Lower leg skin (tissue), 3 donors: ENCODE data around the gene CSF2.

Experiments used
- POLR2A ChIP-seq, 2 donors: fragments of 450-650 bp; IDR thresholded peaks; one replicate each; pipeline ENCODE4 v1.6.1; 2016 to 2017; ENCODE audit warnings: antibody characterized with exemption in 2 of 2, mild to moderate bottlenecking in 1 of 2, moderate library complexity in 1 of 2
- TF ChIP-seq, protein P1 (sequence below), 3 donors: fragments of 450-650 bp; IDR thresholded peaks; one replicate each; pipeline ENCODE4 v1.5.1; 2016; ENCODE audit warnings: antibody characterized with exemption in 3 of 3, mild to moderate bottlenecking in 3 of 3, moderate library complexity in 2 of 3

DNA sequence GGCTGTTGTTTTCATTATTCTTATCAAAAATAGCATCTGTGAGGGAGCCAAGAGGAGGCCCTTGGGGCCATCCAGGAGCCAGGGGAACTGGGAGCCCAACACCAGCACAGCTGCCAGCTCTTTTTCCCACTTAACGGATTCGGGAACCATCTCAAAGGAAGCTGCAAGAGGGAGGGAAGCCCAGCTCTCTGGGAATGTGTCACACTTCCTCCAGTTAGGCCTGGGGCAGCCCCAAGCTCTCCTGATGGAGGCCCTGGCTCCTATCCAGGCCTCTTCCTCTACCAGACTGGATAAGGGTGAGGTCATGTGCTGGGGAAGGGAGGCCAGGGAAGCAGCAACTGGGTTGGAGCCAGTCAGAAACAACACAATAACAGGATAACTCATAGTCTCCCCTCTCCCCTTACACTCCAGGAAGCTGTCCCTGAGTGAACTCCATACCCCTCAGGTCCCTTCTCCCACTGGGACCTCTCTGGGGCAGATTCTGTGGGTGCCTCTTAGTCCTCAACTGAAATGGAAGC is 12.7 kb downstream of the CSF2 start:
- TF ChIP-seq, protein P1, sequence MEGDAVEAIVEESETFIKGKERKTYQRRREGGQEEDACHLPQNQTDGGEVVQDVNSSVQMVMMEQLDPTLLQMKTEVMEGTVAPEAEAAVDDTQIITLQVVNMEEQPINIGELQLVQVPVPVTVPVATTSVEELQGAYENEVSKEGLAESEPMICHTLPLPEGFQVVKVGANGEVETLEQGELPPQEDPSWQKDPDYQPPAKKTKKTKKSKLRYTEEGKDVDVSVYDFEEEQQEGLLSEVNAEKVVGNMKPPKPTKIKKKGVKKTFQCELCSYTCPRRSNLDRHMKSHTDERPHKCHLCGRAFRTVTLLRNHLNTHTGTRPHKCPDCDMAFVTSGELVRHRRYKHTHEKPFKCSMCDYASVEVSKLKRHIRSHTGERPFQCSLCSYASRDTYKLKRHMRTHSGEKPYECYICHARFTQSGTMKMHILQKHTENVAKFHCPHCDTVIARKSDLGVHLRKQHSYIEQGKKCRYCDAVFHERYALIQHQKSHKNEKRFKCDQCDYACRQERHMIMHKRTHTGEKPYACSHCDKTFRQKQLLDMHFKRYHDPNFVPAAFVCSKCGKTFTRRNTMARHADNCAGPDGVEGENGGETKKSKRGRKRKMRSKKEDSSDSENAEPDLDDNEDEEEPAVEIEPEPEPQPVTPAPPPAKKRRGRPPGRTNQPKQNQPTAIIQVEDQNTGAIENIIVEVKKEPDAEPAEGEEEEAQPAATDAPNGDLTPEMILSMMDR (IDR thresholded peaks at IDR 0.05): no peak
- no peak for TF ChIP-seq POLR2A (IDR thresholded peaks at IDR 0.05)
